Left renal cortex interstitium (tissue), 4 donors: ENCODE measurements around the gene ATP6V1C2. TPM values are rescaled to one million over a fixed set of nuclear protein-coding genes. Genes with fewer than 3 reads are reported as not detected.
"Not testable (repeated sequence)": the region's sequence is repeated elsewhere in the genome, so short reads cannot be mapped to it uniquely, and the experiment has no call there.

Experiments
- DNase-seq, 4 donors: peaks; one replicate each; pipeline ENCODE4 v3.0.0-alpha.2; 2013; ENCODE audit warnings: low read depth in 4 of 4, low spot score in 2 of 4, missing footprints in 1 of 4
- polyA plus RNA-seq, 4 donors: library from polyadenylated mRNA; unstranded; fragments of 120-200 nt; gene quantifications; one replicate each; pipeline ENCODE4 v1.2.1, GENCODE V29; 2013; ENCODE audit not compliant: insufficient read length in 4 of 4

ATP6V1C2 gene
- polyA plus RNA-seq, 4 donors: 5.8 to 8.6 (median 7.7) TPM

DNA sequence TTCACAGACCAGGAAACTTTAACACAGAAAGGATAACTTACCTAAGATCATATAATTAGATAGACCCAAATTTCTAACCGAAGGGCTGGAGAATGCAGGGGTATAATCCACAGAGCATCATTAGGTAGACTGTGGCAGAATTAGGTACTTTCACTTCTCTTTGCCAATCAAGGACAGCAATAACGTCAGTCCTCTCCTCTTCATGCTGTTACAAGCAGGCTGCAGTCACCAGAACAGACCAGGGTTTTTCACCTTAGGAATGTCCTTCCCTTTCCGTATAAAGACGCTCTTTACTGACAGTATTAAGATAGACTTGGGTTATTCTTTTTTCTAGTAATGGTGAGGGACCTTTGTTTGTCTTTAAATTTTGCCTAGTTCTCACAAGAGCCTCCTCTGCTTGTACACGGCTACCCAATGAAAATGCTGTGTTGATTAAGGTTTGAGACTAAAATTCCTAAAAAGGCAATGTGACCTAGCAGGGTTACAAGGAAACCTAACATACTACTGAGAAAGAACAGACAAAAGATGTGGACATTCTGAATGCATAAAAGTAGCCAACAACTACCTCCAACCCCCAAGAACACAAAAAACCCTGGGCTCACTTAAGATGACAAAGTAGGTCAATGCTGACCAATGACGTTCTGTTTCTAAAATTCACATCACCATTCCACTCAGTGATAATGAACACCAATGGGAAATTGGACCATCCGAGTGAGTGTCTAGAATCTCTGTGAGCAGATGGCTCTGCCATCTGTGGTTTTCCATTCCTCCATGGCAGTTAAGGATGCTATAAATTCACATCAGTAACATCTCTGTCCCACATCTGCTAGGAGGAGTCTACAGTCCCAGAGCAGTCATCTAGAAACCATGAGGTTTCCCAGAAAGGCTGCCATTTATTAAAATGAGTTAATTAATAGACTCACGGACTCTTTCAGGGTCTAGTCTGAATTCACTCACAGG lies 89.1 kb downstream of the ATP6V1C2 start:
- DNase-seq: no peak

DNA sequence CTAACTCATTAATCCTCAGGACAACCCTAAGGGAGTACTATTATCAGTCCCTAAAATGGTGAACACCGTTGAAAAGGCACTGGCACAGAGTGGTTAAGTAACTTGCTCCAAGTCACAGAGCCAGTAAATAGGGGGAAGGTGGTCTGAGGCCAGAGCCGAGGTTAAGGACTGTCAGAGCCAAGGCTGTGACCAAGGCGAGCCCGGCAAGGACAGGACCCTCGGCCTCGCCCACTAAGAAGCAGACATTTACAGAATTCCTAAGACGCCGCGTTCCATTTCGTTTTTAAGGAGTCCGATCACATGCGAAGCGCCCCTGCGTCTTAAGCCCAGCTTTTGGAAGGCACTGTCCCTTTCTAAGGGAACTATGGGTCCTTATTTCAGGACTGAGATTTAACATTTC lies 90.1 kb downstream of the ATP6V1C2 start:
- DNase-seq: no peak

DNA sequence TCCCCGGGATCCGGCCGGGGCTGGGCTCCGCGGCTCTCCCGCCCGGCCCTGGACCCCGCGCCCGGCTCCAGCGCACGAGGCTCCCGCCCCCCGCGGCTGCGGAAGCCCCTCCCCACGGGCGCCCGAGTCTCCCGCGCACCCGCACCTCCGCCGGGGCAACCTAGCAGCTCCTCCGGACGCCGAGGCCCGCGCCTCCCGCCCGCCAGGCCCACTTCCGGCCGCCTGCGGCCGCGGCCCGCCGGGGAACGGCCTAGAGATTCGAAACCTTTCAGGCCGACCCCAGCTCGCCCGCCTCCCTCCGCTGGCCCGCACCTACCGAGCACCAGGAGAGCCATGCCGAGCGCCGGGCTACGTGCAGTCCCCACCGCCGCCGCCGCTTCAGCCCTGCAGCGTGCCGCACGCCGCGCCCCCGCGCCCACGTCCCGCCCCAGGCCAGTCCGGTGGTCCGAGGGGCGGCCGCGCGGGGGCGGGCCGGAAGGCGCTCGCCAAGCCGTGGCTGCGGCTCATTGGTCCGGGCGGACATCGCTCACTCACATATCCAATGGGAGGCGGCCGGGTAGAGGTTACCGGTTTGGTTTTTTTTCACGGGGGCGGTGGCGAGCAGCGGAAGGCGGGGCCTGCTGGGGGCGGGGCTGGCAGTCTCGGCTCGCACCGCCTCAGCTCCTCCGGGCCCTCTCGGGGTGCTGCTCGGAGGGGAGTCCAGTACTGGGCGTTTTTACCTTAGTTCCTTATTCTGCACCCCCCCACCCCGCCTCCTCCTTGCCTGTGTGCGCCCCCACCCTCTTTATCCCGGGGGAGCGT lies 91.1 kb downstream of the ATP6V1C2 start, which contains the start of gene PDIA6:
TSS of gene PDIA6 (minus strand) at position 424 of the 801 bp plus-strand sequence. CDS start at position 335, 89 bp downstream.
- DNase-seq: peak; percentile 80 to 93 (median 92)

DNA sequence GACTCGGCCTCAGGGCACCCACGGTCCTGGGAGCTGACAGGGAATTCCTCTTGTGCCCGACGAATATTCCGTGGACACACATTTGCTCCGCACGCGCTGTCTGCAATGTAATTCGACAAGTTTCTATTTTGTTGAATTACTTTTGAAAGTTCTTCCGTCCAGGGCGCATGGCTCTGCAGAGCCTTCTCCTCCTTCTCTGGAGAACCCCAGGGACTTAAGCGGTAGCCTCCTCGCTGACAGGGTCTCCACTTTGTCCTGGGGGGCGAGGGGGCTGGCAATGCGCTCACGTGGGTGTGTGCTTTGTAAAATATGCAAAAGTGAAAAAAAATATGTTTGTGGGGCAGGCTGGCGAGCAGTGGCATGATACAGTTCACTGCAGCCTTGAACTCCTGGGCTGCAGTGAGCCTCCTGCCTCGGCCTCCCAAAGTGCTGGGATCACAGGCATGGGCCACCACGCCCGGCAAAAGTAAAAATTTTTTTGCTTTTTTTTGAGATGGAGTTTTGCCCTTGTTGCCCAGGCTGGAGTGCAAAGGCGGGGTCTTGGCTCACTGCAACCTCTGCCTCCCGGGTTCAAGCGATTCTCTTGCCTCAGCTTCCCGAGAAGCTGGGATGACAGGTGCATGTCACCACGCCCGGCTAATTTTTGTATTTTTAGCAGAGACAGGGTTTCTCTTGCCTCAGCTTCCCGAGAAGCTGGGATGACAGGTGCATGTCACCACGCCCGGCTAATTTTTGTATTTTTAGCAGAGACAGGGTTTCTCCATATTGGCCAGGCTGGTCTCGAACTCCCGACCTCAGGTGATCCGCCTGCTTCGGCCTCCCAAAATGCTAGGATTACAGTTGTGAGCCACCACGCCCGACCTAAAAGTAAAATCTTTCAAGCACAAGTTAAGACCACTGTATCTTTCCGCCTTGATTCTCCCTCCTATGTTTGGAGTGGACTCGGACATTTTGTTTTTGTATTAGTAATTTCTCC lies 92.0 kb downstream of the ATP6V1C2 start:
- not testable (repeated sequence) for DNase-seq

DNA sequence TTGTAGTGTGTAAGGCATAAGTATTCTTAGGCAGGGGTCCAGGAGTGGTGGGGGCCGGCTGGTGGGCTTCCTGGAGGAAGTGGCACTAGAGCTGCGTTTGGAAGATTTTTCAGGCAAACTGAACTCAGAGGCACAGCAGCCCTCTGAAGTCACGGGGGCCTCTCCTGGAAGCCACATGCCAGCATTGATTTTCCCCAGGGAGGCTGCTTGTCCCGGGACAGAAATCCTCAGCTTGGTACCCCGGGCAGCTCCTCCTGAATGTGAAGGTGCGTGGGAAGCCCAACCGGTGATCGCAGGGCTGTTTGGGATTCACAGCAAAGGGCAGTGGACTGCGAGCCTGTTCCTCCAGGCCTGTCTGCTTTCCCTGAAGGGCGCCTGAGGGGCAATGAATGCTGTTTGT lies 92.7 kb downstream of the ATP6V1C2 start:
- no peak for DNase-seq

DNA sequence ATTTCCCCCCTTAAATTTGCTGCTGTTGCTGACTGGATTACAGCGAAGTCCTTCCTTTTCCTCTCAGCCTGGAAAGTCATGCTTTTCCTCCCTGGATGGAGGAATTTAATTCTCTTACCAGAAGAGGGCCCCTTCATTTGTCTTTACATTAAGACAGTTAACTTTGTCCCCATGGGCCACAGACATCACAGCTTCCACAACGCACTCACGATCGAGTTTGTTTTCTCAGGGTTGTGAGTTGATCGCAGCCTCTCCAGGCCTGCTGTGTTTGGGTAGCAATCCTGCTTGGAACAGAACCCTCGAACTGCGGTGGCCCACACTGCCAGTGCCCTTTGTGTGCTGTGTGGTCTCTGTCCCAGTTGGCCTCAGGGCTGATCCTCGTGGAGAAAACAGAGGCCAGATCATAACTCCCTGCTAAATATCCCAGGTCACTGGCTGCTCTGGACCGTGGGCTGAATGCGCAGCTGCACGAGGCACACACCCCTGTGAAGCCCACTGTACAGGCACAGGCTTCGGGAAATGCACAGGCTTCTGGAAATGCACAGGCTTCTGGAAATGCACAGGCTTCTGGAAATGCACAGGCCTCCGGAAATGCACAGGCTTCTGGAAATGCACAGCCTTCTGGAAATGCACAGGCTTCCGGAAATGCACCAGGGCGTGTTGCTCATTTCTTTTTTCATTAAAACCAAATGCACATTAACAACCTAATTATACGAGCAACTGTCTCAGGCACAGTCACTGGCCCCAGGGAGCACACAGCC lies 93.3 kb downstream of the ATP6V1C2 start:
- no peak for DNase-seq

DNA sequence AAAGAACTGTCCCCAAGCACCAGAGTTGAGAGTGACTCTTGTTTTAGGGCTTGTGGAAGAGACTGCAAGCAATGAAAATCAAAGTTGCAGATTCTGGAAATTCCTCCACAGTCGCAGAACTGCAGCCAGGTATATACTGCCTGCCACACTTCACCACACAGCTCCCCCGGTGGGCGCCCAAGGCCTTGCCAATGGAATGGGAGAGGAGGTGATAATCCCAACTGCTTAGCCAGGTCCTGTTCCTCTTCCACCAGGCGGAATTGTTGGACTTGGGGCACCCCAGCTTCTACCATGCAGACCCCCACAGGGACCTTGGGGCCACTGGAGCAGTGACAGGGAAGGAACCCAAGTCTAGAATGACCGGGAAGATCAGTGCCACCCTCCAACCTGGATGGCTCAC lies 96.0 kb downstream of the ATP6V1C2 start:
- DNase-seq: no peak

DNA sequence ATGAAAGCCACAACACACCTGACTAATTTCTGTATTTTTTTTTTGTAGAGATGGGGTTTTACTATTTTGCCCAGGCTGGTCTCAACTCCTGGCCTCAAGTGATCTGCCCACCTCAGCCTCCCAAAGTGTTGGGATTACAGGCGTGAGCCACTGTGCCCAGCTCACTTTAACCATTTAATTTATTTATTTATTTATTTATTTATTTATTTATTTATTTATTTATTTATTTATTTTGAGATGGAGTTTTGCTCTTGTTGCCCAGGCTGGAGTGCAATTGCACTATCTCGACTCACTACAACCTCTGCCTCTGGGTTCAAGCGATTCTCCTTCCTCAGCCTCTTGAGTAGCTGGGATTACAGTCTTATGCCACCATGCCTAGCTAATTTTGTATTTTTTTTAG lies 96.9 kb downstream of the ATP6V1C2 start:
- DNase-seq: not testable (repeated sequence)

DNA sequence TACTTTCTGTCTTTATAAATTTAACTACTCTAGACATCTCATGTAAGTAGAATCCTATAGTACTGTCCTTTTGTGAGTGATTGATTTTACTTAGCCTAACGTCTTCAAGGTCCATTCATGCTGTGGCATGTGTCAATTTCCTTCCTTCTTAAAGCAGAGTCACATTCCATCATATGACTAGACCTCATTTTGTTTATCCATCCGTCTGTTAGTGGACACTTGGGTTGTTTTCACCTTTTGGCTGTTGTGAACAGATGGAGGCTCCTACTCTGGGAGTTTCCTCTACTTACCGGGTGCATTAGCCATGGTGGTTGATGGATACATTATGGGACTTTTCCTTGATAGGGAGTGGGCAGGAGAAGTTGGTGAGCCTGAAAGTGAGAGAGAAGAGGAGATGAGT lies 97.6 kb downstream of the ATP6V1C2 start:
- DNase-seq: no peak

DNA sequence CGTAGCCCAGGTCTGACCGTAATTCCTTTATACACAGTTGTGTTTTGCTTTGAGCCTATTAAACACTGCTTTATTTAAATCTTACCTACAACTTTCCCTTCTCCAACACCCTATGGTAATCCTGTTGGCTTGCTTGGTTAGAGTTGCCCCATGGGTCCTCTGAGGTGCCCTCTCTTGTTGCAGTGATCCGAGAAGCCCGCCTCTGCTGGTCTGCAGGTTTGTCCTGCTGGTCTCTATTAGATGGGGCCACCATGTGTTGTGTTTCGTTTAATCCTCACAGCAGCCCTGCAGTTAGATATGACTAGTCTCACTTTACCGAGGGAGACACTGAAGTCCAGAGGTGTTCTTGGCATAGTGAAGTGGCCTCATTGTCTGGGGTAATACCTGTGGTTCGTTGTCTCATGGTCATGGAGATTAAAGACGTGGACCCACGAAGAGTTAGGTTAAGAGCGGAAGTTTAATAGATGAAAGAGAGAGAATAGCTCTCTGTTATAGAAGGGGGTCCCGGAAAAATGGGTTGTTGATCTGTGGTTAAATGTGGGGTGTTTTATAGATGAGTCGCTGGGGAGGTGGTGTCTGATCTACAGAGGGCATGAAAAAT lies 98.4 kb downstream of the ATP6V1C2 start:
- DNase-seq: no peak

DNA sequence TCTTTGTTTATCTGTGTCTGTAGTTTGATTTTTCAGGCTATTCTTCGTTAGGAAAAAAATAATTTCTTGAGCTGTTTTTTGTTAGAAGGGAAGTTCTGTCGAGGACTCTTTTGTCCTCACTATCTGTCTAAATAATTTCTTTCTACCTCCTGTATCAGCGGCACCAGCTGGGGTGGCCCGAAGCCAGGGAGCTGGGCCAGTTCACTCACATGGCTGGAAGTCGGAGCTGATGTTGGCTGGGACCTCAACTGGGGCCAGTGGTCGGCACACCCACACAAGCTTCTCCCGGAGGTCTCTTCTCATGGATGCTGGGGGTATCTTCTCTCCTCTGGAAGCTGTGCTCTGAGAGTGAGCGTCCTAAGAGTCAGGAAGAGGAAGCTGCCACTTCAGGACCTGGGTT lies 99.1 kb downstream of the ATP6V1C2 start:
- no peak for DNase-seq

DNA sequence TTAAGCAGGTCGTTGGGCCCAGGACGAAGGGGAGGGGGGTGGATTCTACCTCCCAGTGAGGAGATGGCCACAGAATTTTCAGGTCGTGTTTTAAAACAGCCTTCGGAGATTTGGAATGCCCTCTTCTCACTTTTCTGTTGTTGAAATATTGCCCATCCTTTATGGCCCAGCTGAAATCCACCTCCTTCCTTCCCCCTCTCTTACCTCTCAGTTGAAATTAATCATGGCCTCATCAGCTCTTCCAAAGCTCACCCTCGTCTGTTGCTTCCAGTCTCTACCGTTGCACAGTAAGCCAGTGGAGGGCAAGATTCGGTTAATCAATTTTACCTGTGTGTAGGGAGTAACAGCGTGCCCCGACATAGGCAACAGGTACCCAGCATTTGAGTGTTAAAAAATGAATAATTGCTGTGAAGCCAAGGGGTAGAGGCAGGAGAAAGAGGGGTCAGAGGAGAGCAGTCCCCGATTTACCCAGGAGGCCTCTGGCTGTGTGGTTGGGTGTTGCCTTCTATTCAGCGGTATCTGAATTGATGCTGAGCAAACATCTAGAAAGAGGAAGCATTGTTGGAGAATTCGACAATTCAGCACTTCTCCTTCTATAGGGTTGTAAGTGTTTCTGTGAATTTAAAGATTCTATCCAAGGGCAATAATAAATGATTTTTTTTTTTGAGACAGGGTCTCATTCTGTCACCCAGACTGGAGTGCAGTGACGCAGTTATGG lies 99.7 kb downstream of the ATP6V1C2 start:
- no peak for DNase-seq

DNA sequence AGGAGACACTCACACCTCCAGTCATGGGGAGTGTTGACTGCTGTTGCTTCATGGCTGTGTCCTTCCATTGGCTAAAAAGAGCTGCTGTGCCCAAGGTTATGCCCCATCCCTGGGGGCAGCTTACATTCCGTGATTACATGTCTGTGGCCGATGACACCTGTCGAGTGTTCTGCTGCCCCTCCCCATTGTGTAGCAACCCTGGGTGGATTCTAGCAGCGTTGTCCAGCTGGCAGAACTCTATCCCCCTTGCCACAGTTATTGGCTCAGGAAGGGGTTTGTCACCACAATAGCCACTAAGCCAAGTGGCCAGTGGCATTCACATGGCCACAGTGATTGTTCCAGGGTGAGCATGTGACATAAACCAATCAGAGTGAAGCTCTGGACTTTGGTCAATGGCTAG lies 102.8 kb downstream of the ATP6V1C2 start:
- no peak for DNase-seq

DNA sequence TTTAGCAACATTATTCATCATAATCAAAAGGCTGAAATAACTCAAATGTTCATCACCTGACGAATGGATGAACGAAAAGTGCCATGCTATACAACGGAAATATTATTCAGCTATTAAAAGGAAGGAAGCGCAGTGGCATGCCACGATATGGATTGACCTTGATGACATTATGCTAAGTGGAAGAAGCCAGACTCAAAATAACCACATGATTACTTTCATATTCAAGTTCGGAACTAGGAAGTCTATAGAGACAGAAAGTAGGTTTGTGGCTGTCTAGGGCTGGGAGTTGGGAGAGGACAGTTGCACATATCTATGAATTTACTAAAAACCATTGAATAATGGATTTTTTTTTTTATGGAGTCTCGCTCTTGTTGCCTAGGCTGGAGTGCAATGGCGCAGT lies 104.6 kb downstream of the ATP6V1C2 start:
- no peak for DNase-seq

DNA sequence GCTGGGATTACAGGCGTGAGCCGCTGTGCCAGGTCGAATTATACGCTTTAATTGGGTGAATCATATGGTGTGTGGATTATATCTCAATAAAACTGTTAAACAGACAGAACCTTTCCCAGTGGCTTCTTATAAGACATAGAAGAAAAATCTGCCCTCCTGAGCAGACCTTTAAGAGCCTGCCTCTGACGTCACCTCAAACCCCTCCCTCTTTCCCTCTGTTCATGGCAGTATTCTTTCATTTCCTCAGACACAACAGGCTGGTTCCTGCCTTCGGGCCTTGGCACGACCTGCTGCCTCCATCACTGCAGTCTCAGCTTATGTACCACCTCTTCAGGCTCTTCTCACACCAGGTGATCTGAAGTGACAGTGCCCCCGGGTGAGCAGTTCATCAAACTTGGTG lies 105.2 kb downstream of the ATP6V1C2 start:
- no peak for DNase-seq

DNA sequence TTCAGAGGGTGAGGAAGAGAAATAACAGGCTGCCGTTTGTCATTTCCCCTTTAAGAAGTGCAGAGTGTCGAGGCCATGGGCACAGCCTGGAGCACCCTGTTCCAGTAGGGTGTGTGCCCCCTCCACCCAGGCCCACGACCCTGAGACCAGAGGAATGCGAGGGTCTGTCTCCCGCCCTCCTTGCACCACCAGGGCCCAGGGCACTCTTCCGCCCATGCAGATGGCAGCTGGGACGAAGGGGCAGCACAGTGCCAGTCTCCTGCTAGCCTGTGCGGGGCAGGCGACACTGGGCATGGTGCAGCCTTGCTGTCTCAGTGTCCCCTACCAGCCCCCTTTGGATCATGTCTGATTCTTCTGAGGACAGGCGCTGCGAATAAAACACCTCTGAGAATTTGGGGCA lies 106.9 kb downstream of the ATP6V1C2 start:
- DNase-seq: no peak

DNA sequence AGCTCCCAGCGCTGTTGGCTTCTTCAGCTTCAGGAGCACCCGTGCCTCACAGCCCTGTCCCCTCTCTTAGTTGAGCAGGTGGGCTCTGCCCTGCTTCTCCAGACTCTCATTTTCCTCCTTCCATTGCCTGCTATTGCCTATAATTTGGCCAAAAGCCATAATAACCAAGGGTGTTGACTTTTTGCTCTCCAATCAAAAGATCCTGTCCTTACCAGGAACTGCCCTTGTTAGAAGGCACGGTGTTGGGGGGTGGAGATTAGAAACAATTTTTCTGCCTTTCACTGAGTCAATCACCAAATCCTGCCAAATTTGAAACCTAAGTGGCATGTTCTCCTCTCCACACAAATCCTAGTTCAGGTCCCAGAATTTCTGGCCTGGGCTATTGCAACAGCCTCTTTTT lies 107.9 kb downstream of the ATP6V1C2 start:
- no peak for DNase-seq

DNA sequence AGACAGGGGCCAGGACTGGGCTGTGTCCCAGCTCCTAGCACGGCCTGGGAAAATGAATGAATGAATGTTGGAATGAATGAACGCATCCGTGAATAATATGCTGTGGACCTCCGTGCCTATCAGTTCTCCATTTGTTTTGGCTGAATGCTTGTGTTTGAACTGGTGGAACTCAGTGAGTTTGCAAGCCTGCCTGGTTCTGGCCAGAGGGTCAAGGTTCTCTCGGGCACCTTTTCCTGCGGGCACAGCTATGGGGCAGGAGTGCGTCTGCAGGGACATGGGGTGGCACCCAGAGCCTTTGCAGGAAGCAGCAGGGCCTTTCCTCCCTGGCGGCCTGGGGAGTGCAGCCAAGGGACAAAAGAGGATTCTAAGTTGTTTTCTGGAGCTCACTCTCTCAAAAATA lies 108.8 kb downstream of the ATP6V1C2 start:
- no peak for DNase-seq
